UCSD-AML1 (cell line): Measurements from ENCODE around the gene GRIN3A.
A peak's percentile ranks its signal among the peaks of the same experiment; 100 is the strongest.

Experiments
- DNase-seq: peaks from one replicate; lab custom pipeline; 2025; ENCODE audit not compliant: unreplicated experiment; lab: John Stamatoyannopoulos, UW

GRIN3A gene

DNA sequence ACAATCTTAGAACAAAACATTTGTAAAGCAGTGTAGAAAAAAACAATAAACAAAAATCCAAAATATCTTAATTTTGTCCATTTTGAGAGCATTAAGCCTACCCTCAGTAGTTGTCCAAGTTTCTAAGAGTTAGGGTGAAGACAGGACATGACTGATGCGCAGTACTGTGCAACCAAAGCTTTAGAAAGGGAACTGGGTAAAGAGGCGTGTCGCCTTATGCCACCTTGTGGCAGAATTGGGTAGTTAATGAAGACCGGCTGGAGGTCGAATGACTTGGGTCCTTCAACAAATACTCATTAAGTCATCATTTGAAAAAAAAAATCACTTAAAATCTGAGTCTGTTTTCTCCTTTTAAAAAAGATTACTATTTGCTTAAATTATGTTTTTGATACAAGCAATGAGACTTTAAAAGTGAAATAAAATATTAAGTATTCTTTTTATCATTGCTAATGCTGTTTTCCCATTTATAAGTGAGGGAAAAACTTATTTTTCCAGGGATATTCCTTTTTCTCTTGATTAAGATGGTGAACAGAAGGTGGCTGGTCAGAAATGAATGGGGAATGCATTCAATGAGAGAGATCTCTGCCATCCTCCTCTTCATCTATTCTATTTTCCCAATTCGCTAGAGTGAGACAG lies 208.3 kb downstream of the GRIN3A start:
- peak; percentile 46 for DNase-seq

- no peak for DNase-seq
These were observed 210.4 kb downstream of the GRIN3A start for GRCh38 chr9:101528015-101528414.

DNA sequence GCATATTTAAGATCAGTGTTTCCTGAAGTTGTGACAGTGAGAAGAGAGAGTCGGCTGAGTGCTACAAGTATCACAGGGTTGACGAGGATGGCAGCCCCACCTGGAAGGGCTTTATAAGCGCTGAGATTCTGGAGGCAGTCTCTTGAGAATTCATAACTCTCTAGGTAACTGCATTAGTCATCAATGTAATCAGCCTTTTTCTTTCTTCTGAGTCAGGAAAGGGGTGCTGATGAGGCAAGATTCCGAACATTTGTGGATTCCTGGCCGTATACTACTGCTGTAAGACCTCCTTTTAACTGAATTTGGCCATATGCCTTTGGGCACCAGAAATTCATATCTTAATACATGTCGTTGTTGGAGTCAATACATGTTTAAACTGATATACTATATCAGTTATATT lies 211.4 kb downstream of the GRIN3A start:
- no peak for DNase-seq

GRCh38 chr9:101524371-101524770 lies 214.1 kb downstream of the GRIN3A start:
- no peak for DNase-seq
